NB4 (cell line): ENCODE measurements around the gene PAFAH2.

Experiments used
- TF ChIP-seq, protein P1 (sequence below): IDR thresholded peaks from 2 replicates; pipeline ENCODE4 v1.6.1; 2011; ENCODE audit warnings: low read depth, low read length
- TF ChIP-seq, protein P2 (sequence below): IDR thresholded peaks from one replicate; pipeline ENCODE4 v1.5.1; 2012; ENCODE audit warnings: low read depth, low read length

DNA sequence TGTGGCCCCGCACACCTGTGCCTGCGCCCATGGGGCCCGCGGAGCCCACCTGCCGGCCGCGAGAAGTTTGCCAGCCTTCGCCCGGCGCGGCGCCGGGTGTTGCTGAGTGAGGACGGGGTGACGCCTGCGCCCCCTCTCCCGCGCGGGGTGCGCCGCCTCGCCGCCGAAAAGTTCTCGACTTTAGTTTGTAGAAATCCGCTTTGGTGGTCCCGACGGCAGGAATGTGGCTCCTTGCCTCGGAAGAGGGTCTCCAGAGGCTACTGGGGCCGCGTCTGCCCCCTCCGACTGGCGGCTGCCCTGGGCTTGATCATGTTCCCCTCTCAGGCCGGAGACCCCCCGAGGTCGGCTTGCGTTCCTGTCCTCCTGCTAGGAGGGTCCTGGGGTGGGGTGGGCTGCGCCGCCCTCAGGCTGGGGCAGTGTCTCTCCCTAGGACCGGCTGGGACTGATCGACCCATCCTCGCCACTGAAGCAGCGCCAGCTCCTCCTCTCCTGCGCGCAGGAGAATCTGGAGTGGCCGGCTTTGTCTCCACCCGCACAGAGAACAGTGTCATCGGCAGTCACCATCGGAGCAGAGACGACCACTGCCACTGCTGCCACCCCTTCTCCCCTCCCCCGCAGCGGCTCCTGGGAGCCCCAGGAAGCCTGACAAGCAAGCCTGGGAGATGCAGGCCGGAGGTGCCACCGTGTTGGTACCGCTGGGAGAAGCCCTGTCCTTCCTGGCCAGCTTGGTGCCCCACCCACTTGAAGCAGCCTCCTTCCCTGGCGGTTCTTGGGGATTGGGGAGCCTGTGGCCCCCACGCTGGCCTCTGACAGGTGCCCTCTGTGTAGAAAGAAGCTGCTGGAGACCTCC, 48.6 kb upstream of the PAFAH2 start:
- TF ChIP-seq, protein P1, sequence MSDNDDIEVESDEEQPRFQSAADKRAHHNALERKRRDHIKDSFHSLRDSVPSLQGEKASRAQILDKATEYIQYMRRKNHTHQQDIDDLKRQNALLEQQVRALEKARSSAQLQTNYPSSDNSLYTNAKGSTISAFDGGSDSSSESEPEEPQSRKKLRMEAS = no peak
- TF ChIP-seq, protein P2, sequence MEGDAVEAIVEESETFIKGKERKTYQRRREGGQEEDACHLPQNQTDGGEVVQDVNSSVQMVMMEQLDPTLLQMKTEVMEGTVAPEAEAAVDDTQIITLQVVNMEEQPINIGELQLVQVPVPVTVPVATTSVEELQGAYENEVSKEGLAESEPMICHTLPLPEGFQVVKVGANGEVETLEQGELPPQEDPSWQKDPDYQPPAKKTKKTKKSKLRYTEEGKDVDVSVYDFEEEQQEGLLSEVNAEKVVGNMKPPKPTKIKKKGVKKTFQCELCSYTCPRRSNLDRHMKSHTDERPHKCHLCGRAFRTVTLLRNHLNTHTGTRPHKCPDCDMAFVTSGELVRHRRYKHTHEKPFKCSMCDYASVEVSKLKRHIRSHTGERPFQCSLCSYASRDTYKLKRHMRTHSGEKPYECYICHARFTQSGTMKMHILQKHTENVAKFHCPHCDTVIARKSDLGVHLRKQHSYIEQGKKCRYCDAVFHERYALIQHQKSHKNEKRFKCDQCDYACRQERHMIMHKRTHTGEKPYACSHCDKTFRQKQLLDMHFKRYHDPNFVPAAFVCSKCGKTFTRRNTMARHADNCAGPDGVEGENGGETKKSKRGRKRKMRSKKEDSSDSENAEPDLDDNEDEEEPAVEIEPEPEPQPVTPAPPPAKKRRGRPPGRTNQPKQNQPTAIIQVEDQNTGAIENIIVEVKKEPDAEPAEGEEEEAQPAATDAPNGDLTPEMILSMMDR = no peak
